Activated B cell treated with CpG ODN at 0.5 μM for 24 hours (primary cell): ENCODE results near the gene CEACAM16. TPM values are rescaled to one million over a fixed set of nuclear protein-coding genes. Genes with fewer than 3 reads are reported as not detected.

ENCODE experiments used
- ATAC-seq: fragments of 200-7000 bp; cut with Tn5 transposase; one replicate; pipeline ENCODE4 v1.10.0; 2021; ENCODE audit warnings: low read depth, mild to moderate bottlenecking, moderate library complexity
- CTCF ChIA-PET: fragments of 350-600 bp; sonication (Branson Sonifier 250); formaldehyde crosslinking; loops from one replicate; lab custom pipeline; 2021; ENCODE audit warnings: antibody characterized with exemption; lab: Charles Lee
- POLR2A ChIA-PET: fragments of 350-600 bp; sonication (Branson Sonifier 250); formaldehyde crosslinking; loops from one replicate; lab custom pipeline; 2021; ENCODE audit warnings: antibody characterized with exemption; lab: Charles Lee
- DNase-seq: peaks from one replicate; pipeline ENCODE4 v3.0.0; 2022
- H3K27ac Mint-ChIP-seq: one replicate; pipeline ENCODE4 v1.8.0; 2020; ENCODE audit warnings: mixed read lengths
- H3K27me3 Mint-ChIP-seq: one replicate; pipeline ENCODE4 v1.8.0; 2021; ENCODE audit warnings: mixed read lengths
- H3K36me3 Mint-ChIP-seq: one replicate; pipeline ENCODE4 v1.8.0; 2021; ENCODE audit warnings: low read depth, mixed read lengths
- H3K4me1 Mint-ChIP-seq: one replicate; pipeline ENCODE4 v1.8.0; 2021; ENCODE audit warnings: mixed read lengths
- H3K4me3 Mint-ChIP-seq: one replicate; pipeline ENCODE4 v1.8.0; 2020; ENCODE audit warnings: mild to moderate bottlenecking, mixed read lengths
- H3K9me3 Mint-ChIP-seq: one replicate; pipeline ENCODE4 v1.8.0; 2020; ENCODE audit warnings: mixed read lengths
- CTCF ChIP-seq: fragments of 200-600 bp; IDR thresholded peaks from one replicate; pipeline ENCODE4 v1.8.0; 2022; ENCODE audit warnings: antibody characterized with exemption, mild to moderate bottlenecking
- intact Hi-C: fragments of 100-400 bp; cut with micrococcal nuclease; formaldehyde crosslinking; loops from one replicate; pipeline ENCODE4 v1.15.1; 2024
- total RNA-seq: library from RNA; stranded (reverse); gene quantifications from 2 replicates; pipeline ENCODE4 v1.2.3, GENCODE V29; 2022

CEACAM16 gene
- total RNA-seq, 1 donor from 2014 or later = not detected

DNA sequence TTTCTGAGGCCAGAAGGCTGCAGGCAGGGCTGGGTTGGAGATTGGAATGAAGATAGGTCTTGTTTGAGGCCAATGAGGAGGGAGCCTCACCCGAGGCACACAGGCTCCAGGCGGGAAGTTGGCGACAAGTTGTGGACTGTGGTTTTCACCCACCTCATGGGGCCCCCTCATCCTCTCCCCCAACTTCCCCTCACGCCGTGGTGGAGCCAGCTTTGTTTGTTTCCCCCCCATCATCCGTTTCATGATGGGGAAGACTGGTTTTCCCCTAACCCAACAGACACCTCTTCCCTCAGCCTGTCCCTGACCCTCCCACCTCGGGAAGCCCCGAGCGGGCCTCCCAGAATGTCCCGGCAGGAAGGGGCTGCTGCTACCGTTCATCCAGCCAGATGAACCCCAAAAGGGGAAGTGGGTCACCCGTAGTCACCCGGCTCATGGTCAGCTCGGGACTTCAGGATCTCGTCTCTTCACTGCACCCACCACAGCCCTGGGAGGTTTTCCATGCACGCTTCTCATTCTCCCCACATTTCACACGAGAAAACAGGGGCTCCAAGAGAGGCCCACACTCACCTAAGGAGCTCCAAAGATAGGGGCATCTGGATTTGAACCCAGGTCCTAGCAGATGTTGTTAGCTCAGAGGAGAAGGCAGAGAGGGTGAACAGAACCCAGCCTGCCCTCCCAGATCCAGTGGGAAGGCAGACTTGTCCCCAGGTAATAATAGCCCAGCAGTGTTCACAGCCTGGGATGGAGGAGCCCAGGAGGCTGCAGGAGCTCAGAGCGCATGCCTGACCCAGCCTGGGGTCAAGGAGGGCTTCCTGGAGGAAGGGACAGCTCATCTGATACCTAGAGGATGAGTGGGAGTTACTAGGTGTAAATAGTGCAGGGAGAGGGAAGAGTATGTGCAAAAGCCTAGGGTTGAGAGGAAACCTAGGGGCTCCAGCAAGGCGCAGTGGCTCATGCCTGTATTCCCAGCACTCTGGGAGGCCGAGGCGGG is 23.5 kb downstream of the CEACAM16 start:
- DNase-seq (no peak), ATAC-seq (no peak)
- TF ChIP-seq CTCF = no peak
- Mint-ChIP-seq H3K4me1 (peaks cover 27% of the 10 kb centered on the region), H3K27ac (no peak overlapping the region), H3K36me3 (no peaks in the 10 kb centered on the region), H3K27me3 (peaks cover 6% of the 10 kb centered on the region), H3K4me3 (no peak overlapping the region), H3K9me3 (no peaks in the 10 kb centered on the region)
- intact Hi-C loops = no loop called here
- POLR2A ChIA-PET = interaction anchor here (0.5 to 5.2 kb wide), 6 partner anchors 31 to 890 kb away, joined by 3 to 89 read pairs (median 9); no protein-coding TSS in a partner anchor
- CTCF ChIA-PET = interaction anchor here (1.1 to 11.5 kb wide), 10 partner anchors 32 to 229 kb away, joined by 3 to 359 read pairs (median 12); no protein-coding TSS in a partner anchor

- H3K27ac Mint-ChIP-seq = peak overlapping the region; percentile 30
- no peaks in the 10 kb centered on the region for H3K36me3 Mint-ChIP-seq
- TF ChIP-seq CTCF = no peak
- peaks cover 37% of the 10 kb centered on the region for H3K4me1 Mint-ChIP-seq
- intact Hi-C loops = no loop called here
- H3K27me3 Mint-ChIP-seq = peaks cover 3% of the 10 kb centered on the region
- no peaks in the 10 kb centered on the region for H3K9me3 Mint-ChIP-seq
- ChIA-PET POLR2A (interaction anchor here (0.6 to 5.2 kb wide), 14 partner anchors 15 to 278 kb away, joined by 3 to 89 read pairs (median 4); partner anchors contain the start of gene NECTIN2), CTCF (interaction anchor here (0.8 to 11.5 kb wide), 31 partner anchors 11 to 316 kb away, joined by 3 to 359 read pairs (median 5); partner anchors contain the start of genes BCAM, BCL3, CLASRP and CLPTM1)
- DNase-seq = no peak
- no peak overlapping the region for H3K4me3 Mint-ChIP-seq
- ATAC-seq = peak; percentile 56
Observed at GRCh38 chr19:44723299-44723951, 24.5 kb downstream of the CEACAM16 start.

DNA sequence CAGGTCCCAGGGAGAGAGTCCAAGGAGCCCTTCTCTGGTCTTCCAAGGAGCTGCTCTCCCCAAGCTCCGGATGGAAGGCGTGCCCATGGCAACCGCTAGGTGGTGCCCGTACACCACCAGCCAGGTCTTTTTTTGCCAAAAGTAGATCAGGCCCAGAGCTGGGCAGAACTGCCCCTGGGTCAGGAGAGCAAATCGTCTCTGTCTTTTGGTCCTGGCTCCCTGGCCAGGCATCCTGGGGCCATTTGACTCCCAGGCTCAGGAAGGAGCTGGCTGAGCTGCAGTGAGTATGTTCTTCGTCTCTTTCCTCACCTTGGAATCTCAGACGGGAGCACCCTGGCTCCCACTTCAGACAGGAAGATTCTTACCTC is 25.0 kb downstream of the CEACAM16 start:
- Mint-ChIP-seq H3K27me3 (peaks cover 3% of the 10 kb centered on the region), H3K4me3 (no peak overlapping the region), H3K36me3 (no peaks in the 10 kb centered on the region), H3K9me3 (no peaks in the 10 kb centered on the region), H3K27ac (no peak overlapping the region), H3K4me1 (peaks cover 40% of the 10 kb centered on the region)
- POLR2A ChIA-PET = interaction anchor here (0.6 to 5.2 kb wide), 14 partner anchors 17 to 278 kb away, joined by 3 to 89 read pairs (median 4); partner anchors contain the start of gene NECTIN2
- ATAC-seq (peak; percentile 92), DNase-seq (peak; percentile 76)
- CTCF ChIA-PET = interaction anchor here (0.7 to 11.5 kb wide), 33 partner anchors 11 to 315 kb away, joined by 3 to 359 read pairs (median 5); partner anchors contain the start of genes BCAM, BCL3, CLASRP and CLPTM1
- peak; percentile 81 for TF ChIP-seq CTCF
- intact Hi-C loops = loop anchor here (1.0 to 2.0 kb wide), 7 partner anchors 23 to 179 kb away; no protein-coding TSS in a partner anchor

GRCh38 chr19:44725251-44725650 is 26.3 kb downstream of the CEACAM16 start:
- Mint-ChIP-seq H3K4me3 (no peak overlapping the region), H3K27me3 (peaks cover 3% of the 10 kb centered on the region), H3K9me3 (no peaks in the 10 kb centered on the region), H3K36me3 (no peaks in the 10 kb centered on the region), H3K4me1 (peaks cover 51% of the 10 kb centered on the region), H3K27ac (no peak overlapping the region)
- TF ChIP-seq CTCF = no peak
- ATAC-seq (no peak), DNase-seq (no peak)
- ChIA-PET CTCF (interaction anchor here (1.3 to 11.5 kb wide), 6 partner anchors 9 to 71 kb away, joined by 3 to 359 read pairs (median 20); no protein-coding TSS in a partner anchor), POLR2A (interaction anchor here (0.6 to 5.2 kb wide), 4 partner anchors 17 to 552 kb away, joined by 6 to 89 read pairs (median 30); no protein-coding TSS in a partner anchor)
- intact Hi-C loops = loop anchor here (2.0 kb wide), 1 partner anchor 178 kb away; no protein-coding TSS in a partner anchor
